GM23248 (cell line): ENCODE data around the gene GNPTG.

Source experiments
- EZH2 ChIP-seq: fragments of 200-600 bp; sonication (generic); IDR thresholded peaks from 2 replicates; pipeline ENCODE4 v1.6.1; 2018; ENCODE audit warnings: antibody characterized with exemption, mild to moderate bottlenecking; ENCODE audit not compliant: insufficient read depth, poor library complexity, severe bottlenecking
- EZH2phosphoT487 ChIP-seq: fragments of 200-600 bp; sonication (generic); IDR thresholded peaks from 2 replicates; pipeline ENCODE4 v1.6.1; 2018; ENCODE audit warnings: antibody characterized with exemption, moderate library complexity, mild to moderate bottlenecking, low read depth; ENCODE audit not compliant: insufficient read depth

GRCh38 chr16:1390239-1390779 lies 38.6 kb downstream of the GNPTG start:
- TF ChIP-seq EZH2phosphoT487 (no peak), EZH2 (no peak)
